NB4 (cell line): Measurements from ENCODE around the gene FFAR1.

Experiments used
- MYC ChIP-seq: IDR thresholded peaks from 2 replicates; pipeline ENCODE4 v1.6.1; 2011; ENCODE audit warnings: low read depth, low read length
- POLR2A ChIP-seq: IDR thresholded peaks from 2 replicates; pipeline ENCODE4 v1.6.1; 2011; ENCODE audit warnings: mild to moderate bottlenecking; ENCODE audit not compliant: insufficient read length; ENCODE audit errors: extremely low read depth
- TF ChIP-seq, protein P1 (sequence below): IDR thresholded peaks from one replicate; pipeline ENCODE4 v1.5.1; 2012; ENCODE audit warnings: low read depth, low read length

DNA sequence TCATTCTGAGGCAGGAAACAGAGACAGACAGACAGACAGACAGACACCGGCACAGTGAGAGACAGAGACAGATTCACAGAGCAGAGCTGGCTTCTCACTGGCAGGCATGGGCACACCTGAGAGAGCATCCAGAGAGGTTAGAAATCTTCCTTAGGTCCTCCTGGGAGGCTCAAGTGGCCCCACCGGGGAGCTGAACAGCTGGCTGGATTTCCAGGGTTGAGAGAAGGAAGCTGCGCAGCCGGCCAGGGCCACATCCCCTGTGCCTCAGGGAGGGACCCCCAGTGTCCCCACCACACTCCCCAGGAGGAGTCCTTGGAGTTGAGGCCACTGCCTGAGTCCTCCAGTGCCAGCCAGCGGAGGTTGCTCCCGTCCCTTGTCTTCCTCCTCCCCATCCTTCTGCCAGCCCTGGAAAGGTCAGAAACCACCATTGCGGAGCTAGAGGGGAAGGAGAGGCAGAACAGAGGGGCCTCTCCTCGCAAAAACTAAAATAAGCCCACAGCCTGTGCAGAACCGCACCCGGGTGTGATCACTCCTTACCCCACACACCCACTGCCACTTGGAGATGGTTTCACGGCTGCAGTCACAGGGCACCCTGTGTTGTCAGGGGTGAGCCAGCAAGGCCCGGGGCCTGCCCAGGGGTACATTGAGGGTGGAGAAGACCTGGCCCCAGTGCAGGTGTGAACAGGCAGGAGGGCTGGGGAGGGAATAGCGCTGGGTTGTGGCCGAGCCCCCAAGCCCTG, 14.7 kb downstream of the FFAR1 start:
- TF ChIP-seq, protein P1, sequence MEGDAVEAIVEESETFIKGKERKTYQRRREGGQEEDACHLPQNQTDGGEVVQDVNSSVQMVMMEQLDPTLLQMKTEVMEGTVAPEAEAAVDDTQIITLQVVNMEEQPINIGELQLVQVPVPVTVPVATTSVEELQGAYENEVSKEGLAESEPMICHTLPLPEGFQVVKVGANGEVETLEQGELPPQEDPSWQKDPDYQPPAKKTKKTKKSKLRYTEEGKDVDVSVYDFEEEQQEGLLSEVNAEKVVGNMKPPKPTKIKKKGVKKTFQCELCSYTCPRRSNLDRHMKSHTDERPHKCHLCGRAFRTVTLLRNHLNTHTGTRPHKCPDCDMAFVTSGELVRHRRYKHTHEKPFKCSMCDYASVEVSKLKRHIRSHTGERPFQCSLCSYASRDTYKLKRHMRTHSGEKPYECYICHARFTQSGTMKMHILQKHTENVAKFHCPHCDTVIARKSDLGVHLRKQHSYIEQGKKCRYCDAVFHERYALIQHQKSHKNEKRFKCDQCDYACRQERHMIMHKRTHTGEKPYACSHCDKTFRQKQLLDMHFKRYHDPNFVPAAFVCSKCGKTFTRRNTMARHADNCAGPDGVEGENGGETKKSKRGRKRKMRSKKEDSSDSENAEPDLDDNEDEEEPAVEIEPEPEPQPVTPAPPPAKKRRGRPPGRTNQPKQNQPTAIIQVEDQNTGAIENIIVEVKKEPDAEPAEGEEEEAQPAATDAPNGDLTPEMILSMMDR = no peak
- no peak for TF ChIP-seq POLR2A
- no peak for TF ChIP-seq MYC
